GM18508 (cell line): ENCODE results near the gene ARL6IP6.

Source experiments
- ATAC-seq: cut with Tn5 transposase; IDR thresholded peaks from one replicate; pipeline ENCODE4 v1.9.1; 2021; ENCODE audit warnings: moderate number of reproducible peaks; ENCODE audit not compliant: insufficient read depth, unreplicated experiment

ARL6IP6 gene

GRCh38 chr2:152718076-152718908 is at the start of gene ARL6IP6:
ARL6IP6 (plus strand) TSS chr2:152718620; CDS start chr2:152718625, 5 bp downstream.
- ATAC-seq = peak; percentile 54

- ATAC-seq = no peak
These were observed 44.1 kb upstream of the ARL6IP6 start for GRCh38 chr2:152674334-152674733.

GRCh38 chr2:152676461-152676860 is 42.0 kb upstream of the ARL6IP6 start:
- ATAC-seq = no peak

GRCh38 chr2:152678808-152679207 is 39.6 kb upstream of the ARL6IP6 start:
- ATAC-seq = no peak

GRCh38 chr2:152682663-152683062 is 35.8 kb upstream of the ARL6IP6 start:
- ATAC-seq = no peak

GRCh38 chr2:152683400-152683799 is 35.0 kb upstream of the ARL6IP6 start:
- no peak for ATAC-seq

GRCh38 chr2:152686321-152686720 is 32.1 kb upstream of the ARL6IP6 start:
- no peak for ATAC-seq

- ATAC-seq = peak; percentile 86
These were observed 25.4 kb upstream of the ARL6IP6 start for GRCh38 chr2:152693033-152693432.

- peak; percentile 60 for ATAC-seq
These were observed 24.2 kb upstream of the ARL6IP6 start for GRCh38 chr2:152694161-152694661.

- no peak for ATAC-seq
These were observed 22.7 kb upstream of the ARL6IP6 start for GRCh38 chr2:152695763-152696162.

- ATAC-seq = no peak
These were observed 21.9 kb upstream of the ARL6IP6 start for GRCh38 chr2:152696476-152696875.

GRCh38 chr2:152701198-152701597 is 17.2 kb upstream of the ARL6IP6 start:
- no peak for ATAC-seq

GRCh38 chr2:152706477-152707021 is 11.9 kb upstream of the ARL6IP6 start:
- no peak for ATAC-seq

GRCh38 chr2:152708742-152709141 is 9.7 kb upstream of the ARL6IP6 start:
- no peak for ATAC-seq

GRCh38 chr2:152710713-152711112 is 7.7 kb upstream of the ARL6IP6 start:
- ATAC-seq = no peak

- no peak for ATAC-seq
These were observed 3.3 kb upstream of the ARL6IP6 start for GRCh38 chr2:152715112-152715511.

- no peak for ATAC-seq
These were observed 2.5 kb upstream of the ARL6IP6 start for GRCh38 chr2:152715854-152716428.

- no peak for ATAC-seq
These were observed 1.6 kb upstream of the ARL6IP6 start for GRCh38 chr2:152716805-152717227.

GRCh38 chr2:152717228-152718075 is 968 bp upstream of the ARL6IP6 start, which contains the start of gene PRPF40A:
PRPF40A (minus strand) TSS chr2:152717461; CDS start chr2:152717439, 22 bp downstream.
- ATAC-seq = peak; percentile 57

- ATAC-seq = peak; percentile 21
These were observed 657 bp downstream of the ARL6IP6 start for GRCh38 chr2:152718909-152719645.
